ENCODE measurements around the gene TMEM145. TPM values are rescaled to one million over a fixed set of nuclear protein-coding genes. Genes with fewer than 3 reads are reported as not detected.

Gene TMEM145
- total and polyA plus RNA-seq, 10 of the 15 experiments (the other 5 are each of a cell fraction or from before 2014, with no cell fraction given): 0.04 to 0.97 (median 0.16) TPM; not detected in 4

GRCh38 chr19:42285988-42286348, 27.1 kb upstream of the TMEM145 start:
- in situ Hi-C loops (cut with MboI): no loop called here
- ATAC-seq: no peak
- H3K79me2 ChIP-seq (ENCODE audit: control insufficient read depth, insufficient read depth, low read length): peaks cover 26% of the 10 kb centered on the region
- H2AFZ ChIP-seq (ENCODE audit: control insufficient read depth, low read depth, low read length): no peak overlapping the region
- POLR2A ChIA-PET: interaction anchor here (0.5 kb wide), 1 partner anchor 314 kb away, joined by 4 read pairs; no protein-coding TSS in a partner anchor
- SMC1A ChIA-PET (ENCODE audit: uncharacterized antibody, unreplicated experiment): interaction anchor here (0.7 to 1.4 kb wide), 3 partner anchors 12 to 172 kb away, joined by 3 to 4 read pairs (median 3); partner anchors contain the start of gene POU2F2
- peaks cover 38% of the 10 kb centered on the region for H3K4me1 ChIP-seq (ENCODE audit: control insufficient read depth, insufficient read depth, low read length)
- FAIRE-seq: no peak
- BruUV-seq (replicated peaks): no TSS peak
- TF ChIP-seq BRCA1 (IDR thresholded peaks at IDR 0.05; ENCODE audit: low read depth, low read length): no peak
- peak; percentile 79 for TF ChIP-seq HDGF (IDR thresholded peaks at IDR 0.05)
- H3K9me3 ChIP-seq (replicated peaks; ENCODE audit: control insufficient read depth, insufficient read depth, low read length): no peaks in the 10 kb centered on the region
- 19% methylated on average over 6 of the region's 6 CpGs for WGBS (ENCODE audit: insufficient coverage, insufficient replicate concordance, low lambda C conversion rate, missing lambda C conversion rate)
- RAD21 ChIA-PET (ENCODE audit: unreplicated experiment): no interaction called here
- H3K27ac ChIP-seq (ENCODE audit: control insufficient read depth, insufficient read depth): peak overlapping the region; percentile 71
- peak overlapping the region; percentile 96 for H3K4me2 ChIP-seq (ENCODE audit: control insufficient read depth, insufficient read depth)
- H3K9ac ChIP-seq (ENCODE audit: control insufficient read depth, insufficient read depth, low read length): peak overlapping the region; percentile 57
- H3K27me3 ChIP-seq (replicated peaks in 1 of 2; ENCODE audit: control insufficient read depth in 2 of 2, insufficient read depth in 2 of 2, low read length in 1 of 2): no peaks in the 10 kb centered on the region
- CTCF ChIA-PET: interaction anchor here (1.2 to 1.6 kb wide), 3 partner anchors 10 to 153 kb away, joined by 4 to 7 read pairs (median 4); partner anchors contain the start of gene POU2F2
- H4K20me1 ChIP-seq (ENCODE audit: control insufficient read depth, insufficient read depth): no peaks in the 10 kb centered on the region; the same call in 1 of the 2 replicates
- peak overlapping the region; percentile 96 for H3K4me3 ChIP-seq
- no peak for DNase-seq (ENCODE audit: low read depth, low spot score)
- peaks cover 16 to 23% of the 10 kb centered on the region in 2 experiments for H3K36me3 ChIP-seq (ENCODE audit: control insufficient read depth in 2 of 2, insufficient read depth in 2 of 2, low read length in 1 of 2)
- intact Hi-C loops (cut with micrococcal nuclease; ENCODE audit: unreplicated experiment): no loop called here

DNA sequence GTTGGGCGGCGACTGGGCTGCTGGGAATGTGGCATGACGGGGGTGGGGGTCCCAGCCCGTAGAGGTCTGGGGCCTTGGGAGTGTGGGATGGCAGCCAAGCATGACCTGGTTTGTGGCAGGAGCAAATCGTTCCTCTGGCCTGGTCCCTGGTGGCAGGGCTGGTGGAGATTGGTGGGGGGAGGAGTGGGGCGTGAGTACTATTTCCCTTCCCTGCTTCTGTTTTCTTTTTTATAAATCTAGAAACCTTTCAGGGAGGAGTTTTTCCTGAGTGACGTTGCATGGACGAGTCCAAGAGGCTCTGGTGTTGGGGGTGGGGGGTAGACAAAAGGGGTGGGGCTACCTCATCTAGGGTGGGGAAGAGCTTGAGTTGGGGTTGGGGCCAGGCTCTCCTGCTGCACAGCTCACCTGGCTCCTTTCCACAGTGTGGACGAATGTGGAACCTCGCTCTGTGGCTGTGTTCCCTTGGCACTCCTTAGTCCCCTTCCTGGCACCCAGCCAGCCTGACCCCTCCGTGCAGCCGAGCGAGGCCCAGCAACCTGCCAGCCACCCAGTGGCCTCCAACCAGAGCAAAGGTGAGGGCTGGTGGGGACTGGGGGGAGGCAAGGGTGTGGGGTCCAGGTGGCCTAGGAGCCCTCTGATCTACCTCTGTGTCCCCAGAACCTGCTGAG, 26.6 kb upstream of the TMEM145 start:
- DNase-seq (ENCODE audit: low read depth, low spot score) (no peak), ATAC-seq (no peak), FAIRE-seq (no peak)
- peak overlapping the region; percentile 57; the same call in 1 of the 2 replicates for H3K9ac ChIP-seq (ENCODE audit: control insufficient read depth, insufficient read depth, low read length)
- intact Hi-C loops (cut with micrococcal nuclease; ENCODE audit: unreplicated experiment): no loop called here
- H3K27ac ChIP-seq (ENCODE audit: control insufficient read depth, insufficient read depth): peak overlapping the region; percentile 71
- H3K9me3 ChIP-seq (replicated peaks; ENCODE audit: control insufficient read depth, insufficient read depth, low read length): no peaks in the 10 kb centered on the region
- ChIA-PET CTCF (interaction anchor here (0.6 to 1.7 kb wide), 3 partner anchors 10 to 101 kb away, joined by 3 to 4 read pairs (median 4); no protein-coding TSS in a partner anchor), SMC1A (ENCODE audit: uncharacterized antibody, unreplicated experiment) (interaction anchor here (0.7 kb wide), 1 partner anchor 11 kb away, joined by 3 read pairs; no protein-coding TSS in a partner anchor), POLR2A (interaction anchor here (0.5 kb wide), 1 partner anchor 314 kb away, joined by 4 read pairs; no protein-coding TSS in a partner anchor), RAD21 (ENCODE audit: unreplicated experiment) (no interaction called here)
- peak overlapping the region; percentile 96 for H3K4me2 ChIP-seq (ENCODE audit: control insufficient read depth, insufficient read depth)
- no peak overlapping the region for H2AFZ ChIP-seq (ENCODE audit: control insufficient read depth, low read depth, low read length)
- H3K4me3 ChIP-seq: peak overlapping the region; percentile 96
- peaks cover 19 to 23% of the 10 kb centered on the region in 2 experiments for H3K36me3 ChIP-seq (ENCODE audit: control insufficient read depth in 2 of 2, insufficient read depth in 2 of 2, low read length in 1 of 2)
- H3K27me3 ChIP-seq (replicated peaks in 1 of 2; ENCODE audit: control insufficient read depth in 2 of 2, insufficient read depth in 2 of 2, low read length in 1 of 2): no peaks in the 10 kb centered on the region
- H3K4me1 ChIP-seq (ENCODE audit: control insufficient read depth, insufficient read depth, low read length): peaks cover 35% of the 10 kb centered on the region
- WGBS (ENCODE audit: insufficient coverage, insufficient replicate concordance, low lambda C conversion rate, missing lambda C conversion rate): 52% methylated on average over 13 of the region's 13 CpGs
- no peaks in the 10 kb centered on the region; the same call in 1 of the 2 replicates for H4K20me1 ChIP-seq (ENCODE audit: control insufficient read depth, insufficient read depth)
- in situ Hi-C loops (cut with MboI): no loop called here
- peaks cover 21% of the 10 kb centered on the region for H3K79me2 ChIP-seq (ENCODE audit: control insufficient read depth, insufficient read depth, low read length)
- no TSS peak for BruUV-seq (replicated peaks)
- TF ChIP-seq BCL11A (IDR thresholded peaks at IDR 0.05; ENCODE audit: low read depth, low read length) (no peak), BRCA1 (IDR thresholded peaks at IDR 0.05; ENCODE audit: low read depth, low read length) (no peak), WRNIP1 (IDR thresholded peaks at IDR 0.05; ENCODE audit: borderline replicate concordance, low read depth, low read length) (no peak), MTA3 (IDR thresholded peaks at IDR 0.05; ENCODE audit: borderline replicate concordance, low read length) (no peak), NBN (IDR thresholded peaks at IDR 0.05) (no peak), REST (IDR thresholded peaks at IDR 0.05; ENCODE audit: low read depth, low read length) (no peak)
- TF ChIP-seq, protein P1, sequence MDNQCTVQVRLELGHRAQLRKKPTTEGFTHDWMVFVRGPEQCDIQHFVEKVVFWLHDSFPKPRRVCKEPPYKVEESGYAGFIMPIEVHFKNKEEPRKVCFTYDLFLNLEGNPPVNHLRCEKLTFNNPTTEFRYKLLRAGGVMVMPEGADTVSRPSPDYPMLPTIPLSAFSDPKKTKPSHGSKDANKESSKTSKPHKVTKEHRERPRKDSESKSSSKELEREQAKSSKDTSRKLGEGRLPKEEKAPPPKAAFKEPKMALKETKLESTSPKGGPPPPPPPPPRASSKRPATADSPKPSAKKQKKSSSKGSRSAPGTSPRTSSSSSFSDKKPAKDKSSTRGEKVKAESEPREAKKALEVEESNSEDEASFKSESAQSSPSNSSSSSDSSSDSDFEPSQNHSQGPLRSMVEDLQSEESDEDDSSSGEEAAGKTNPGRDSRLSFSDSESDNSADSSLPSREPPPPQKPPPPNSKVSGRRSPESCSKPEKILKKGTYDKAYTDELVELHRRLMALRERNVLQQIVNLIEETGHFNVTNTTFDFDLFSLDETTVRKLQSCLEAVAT (IDR thresholded peaks at IDR 0.05): no peak
- TF ChIP-seq, protein P2, sequence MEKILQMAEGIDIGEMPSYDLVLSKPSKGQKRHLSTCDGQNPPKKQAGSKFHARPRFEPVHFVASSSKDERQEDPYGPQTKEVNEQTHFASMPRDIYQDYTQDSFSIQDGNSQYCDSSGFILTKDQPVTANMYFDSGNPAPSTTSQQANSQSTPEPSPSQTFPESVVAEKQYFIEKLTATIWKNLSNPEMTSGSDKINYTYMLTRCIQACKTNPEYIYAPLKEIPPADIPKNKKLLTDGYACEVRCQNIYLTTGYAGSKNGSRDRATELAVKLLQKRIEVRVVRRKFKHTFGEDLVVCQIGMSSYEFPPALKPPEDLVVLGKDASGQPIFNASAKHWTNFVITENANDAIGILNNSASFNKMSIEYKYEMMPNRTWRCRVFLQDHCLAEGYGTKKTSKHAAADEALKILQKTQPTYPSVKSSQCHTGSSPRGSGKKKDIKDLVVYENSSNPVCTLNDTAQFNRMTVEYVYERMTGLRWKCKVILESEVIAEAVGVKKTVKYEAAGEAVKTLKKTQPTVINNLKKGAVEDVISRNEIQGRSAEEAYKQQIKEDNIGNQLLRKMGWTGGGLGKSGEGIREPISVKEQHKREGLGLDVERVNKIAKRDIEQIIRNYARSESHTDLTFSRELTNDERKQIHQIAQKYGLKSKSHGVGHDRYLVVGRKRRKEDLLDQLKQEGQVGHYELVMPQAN (conservative IDR thresholded peaks at IDR 0.05): no peak

Measured in GM12878 (cell line).